PFSK-1 (cell line): ENCODE results near the gene NTM.

ENCODE experiments used
- POLR2AphosphoS5 ChIP-seq: IDR thresholded peaks from 2 replicates; pipeline ENCODE4 v1.6.1; 2012; ENCODE audit warnings: low read depth, mild to moderate bottlenecking, control low read depth, low read length, moderate library complexity
- SIN3A ChIP-seq: IDR thresholded peaks from 2 replicates; pipeline ENCODE4 v1.6.1; 2012; ENCODE audit warnings: mild to moderate bottlenecking, low read length, moderate library complexity, borderline replicate concordance; ENCODE audit not compliant: insufficient read depth
- TAF1 ChIP-seq: IDR thresholded peaks from 2 replicates; pipeline ENCODE4 v1.6.1; 2012; ENCODE audit warnings: low read length, control low read depth, borderline replicate concordance; ENCODE audit not compliant: insufficient read depth
- TF ChIP-seq, protein P1 (sequence below), 2 experiments: IDR thresholded peaks; 2 replicates each; pipeline versions ENCODE4 v1.6.1 to v1.8.0; 2011 to 2012; ENCODE audit warnings: low read depth in 2 of 2, low read length in 2 of 2, control low read depth in 1 of 2, inconsistent platforms in 1 of 2, mild to moderate bottlenecking in 1 of 2, moderate library complexity in 1 of 2; ENCODE audit not compliant: insufficient read depth in 1 of 2

DNA sequence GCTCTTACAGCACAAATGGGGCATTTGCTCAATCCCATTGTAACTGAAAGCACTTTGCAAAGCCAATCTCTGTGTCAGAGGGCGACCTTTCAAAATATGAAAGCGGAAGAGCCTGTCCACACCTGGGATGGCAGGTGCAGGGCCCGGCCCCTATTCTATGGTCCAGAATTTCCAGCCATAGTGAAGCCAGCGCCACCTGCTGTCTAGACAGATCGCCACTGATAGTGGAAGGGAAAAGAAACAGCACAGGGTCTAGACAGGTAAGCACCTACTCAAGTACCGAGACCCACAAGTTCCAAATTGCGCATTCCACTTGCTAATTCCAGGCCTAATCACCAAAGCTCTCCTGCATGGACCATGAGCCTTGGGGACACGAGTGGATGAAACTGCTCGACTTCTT, 141.4 kb downstream of the NTM start:
- no peak for TF ChIP-seq POLR2AphosphoS5
- TF ChIP-seq, protein P1, sequence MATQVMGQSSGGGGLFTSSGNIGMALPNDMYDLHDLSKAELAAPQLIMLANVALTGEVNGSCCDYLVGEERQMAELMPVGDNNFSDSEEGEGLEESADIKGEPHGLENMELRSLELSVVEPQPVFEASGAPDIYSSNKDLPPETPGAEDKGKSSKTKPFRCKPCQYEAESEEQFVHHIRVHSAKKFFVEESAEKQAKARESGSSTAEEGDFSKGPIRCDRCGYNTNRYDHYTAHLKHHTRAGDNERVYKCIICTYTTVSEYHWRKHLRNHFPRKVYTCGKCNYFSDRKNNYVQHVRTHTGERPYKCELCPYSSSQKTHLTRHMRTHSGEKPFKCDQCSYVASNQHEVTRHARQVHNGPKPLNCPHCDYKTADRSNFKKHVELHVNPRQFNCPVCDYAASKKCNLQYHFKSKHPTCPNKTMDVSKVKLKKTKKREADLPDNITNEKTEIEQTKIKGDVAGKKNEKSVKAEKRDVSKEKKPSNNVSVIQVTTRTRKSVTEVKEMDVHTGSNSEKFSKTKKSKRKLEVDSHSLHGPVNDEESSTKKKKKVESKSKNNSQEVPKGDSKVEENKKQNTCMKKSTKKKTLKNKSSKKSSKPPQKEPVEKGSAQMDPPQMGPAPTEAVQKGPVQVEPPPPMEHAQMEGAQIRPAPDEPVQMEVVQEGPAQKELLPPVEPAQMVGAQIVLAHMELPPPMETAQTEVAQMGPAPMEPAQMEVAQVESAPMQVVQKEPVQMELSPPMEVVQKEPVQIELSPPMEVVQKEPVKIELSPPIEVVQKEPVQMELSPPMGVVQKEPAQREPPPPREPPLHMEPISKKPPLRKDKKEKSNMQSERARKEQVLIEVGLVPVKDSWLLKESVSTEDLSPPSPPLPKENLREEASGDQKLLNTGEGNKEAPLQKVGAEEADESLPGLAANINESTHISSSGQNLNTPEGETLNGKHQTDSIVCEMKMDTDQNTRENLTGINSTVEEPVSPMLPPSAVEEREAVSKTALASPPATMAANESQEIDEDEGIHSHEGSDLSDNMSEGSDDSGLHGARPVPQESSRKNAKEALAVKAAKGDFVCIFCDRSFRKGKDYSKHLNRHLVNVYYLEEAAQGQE (IDR thresholded peaks at IDR 0.05; ENCODE audit: insufficient read depth in 1 of 2, low read depth in 2 of 2, low read length in 2 of 2): no peak
- TF ChIP-seq TAF1: no peak
- no peak for TF ChIP-seq SIN3A
